Left cardiac atrium (tissue), 4 donors: ENCODE data around the gene CHMP3. TPM values are rescaled to one million over a fixed set of nuclear protein-coding genes. Genes with fewer than 3 reads are reported as not detected.
"Not testable (repeated sequence)": the region's sequence is repeated elsewhere in the genome, so short reads cannot be mapped to it uniquely, and the experiment has no call there.

Source experiments
- ATAC-seq, 2 donors: fragments of 200-7000 bp; cut with Tn5 transposase; one replicate each; pipeline ENCODE4 v1.9.1; 2020; ENCODE audit warnings: mild to moderate bottlenecking in 2 of 2, moderate library complexity in 2 of 2
- DNase-seq: peaks from one replicate; pipeline ENCODE4 v3.0.0-alpha.2; 2020
- intact Hi-C, 2 donors: fragments of 100-400 bp; cut with DNase I; formaldehyde crosslinking; loops; one replicate each; pipeline versions ENCODE4 v1.14.1 to v1.15.1; 2022 to 2023
- total RNA-seq, 2 donors: library from RNA; stranded (reverse); fragmentation: NEBNext Ultra II Directional; extraction: Animal tissue kit (Norgen Biotek cat#: 25700); gene quantifications; one replicate each; pipeline ENCODE4 v1.2.1, GENCODE V29; 2021
- donor health status: DM: no; HTN: yes; CAD: no.
- donor health status: DM: no; HTN: yes; CAD: no; lungs with severe emphysema.
- donor health status: DM: yes; HTN: yes; CAD: no.
- donor health status: Dilated cardiomyopathy.

The CHMP3 gene
- total RNA-seq, 2 donors from 2014 or later: 146 to 152 TPM

GRCh38 chr2:86556508-86556907 is 6.7 kb downstream of the CHMP3 start:
- intact Hi-C loops: no loop called here
- ATAC-seq: no peak
- DNase-seq: no peak

DNA sequence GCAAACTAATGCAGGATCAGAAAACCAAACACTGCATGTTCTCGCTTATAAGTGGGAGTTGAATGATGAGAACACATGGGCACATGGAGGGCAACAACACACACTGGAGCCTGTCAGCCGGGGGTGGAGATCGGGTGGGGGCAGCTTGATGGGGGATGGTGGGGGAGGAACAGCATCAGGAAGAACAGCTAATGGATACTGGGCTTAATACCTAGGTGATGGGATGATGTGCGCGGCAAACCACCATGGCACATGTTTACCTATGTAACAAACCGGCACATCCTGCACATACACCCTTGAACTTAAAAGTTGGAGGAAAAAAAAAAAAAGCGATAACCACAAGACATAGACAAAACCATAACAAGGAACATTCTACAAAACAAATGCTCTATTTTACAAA is 10.4 kb downstream of the CHMP3 start:
- ATAC-seq (no peak), DNase-seq (no peak)
- intact Hi-C loops: no loop called here

GRCh38 chr2:86549963-86550725 is 13.1 kb downstream of the CHMP3 start:
- DNase-seq, ATAC-seq, intact Hi-C loops: not testable (repeated sequence)

DNA sequence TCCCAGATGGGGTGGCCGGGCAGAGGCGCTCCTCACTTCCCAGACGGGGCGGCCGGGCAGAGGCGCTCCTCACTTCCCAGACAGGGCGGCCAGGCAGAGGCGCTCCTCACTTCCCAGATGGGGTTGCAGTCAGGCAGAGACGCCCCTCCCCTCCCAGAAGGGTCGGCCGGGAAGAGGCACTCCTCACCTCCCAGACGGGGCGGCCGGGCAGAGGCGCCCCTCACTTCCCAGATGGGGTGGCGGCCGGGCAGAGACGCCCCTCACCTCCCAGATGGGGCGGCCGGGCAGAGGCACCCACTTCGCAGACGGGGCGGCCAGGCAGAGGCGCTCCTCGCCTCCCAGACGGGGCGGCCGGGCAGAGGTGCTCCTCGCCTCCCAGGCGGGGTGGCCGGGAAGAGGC is 13.8 kb downstream of the CHMP3 start:
- intact Hi-C loops, ATAC-seq, DNase-seq: not testable (repeated sequence)

DNA sequence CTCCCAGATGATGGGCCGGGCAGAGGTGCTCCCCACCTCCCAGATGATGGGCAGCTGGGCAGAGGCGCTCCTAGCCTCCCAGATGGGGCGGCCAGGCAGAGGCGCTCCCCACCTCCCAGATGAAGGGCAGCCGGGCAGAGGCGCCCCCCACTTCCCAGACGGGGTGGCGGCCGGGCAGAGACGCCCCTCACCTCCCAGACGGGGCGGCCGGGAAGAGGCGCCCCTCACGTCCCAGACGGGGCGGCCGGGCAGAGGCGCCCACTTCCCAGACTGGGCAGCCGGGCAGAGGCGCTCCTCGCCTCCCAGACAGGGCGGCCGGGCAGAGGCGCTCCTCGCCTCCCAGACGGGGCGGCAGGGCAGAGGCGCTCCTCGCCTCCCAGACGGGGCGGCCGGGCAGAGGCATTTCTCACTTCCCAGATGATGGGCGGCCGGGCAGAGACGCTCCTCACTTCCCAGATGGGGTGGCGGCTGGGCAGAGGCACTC is 14.3 kb downstream of the CHMP3 start:
- DNase-seq, ATAC-seq, intact Hi-C loops: not testable (repeated sequence)

GRCh38 chr2:86548165-86548912 is 14.9 kb downstream of the CHMP3 start:
- ATAC-seq, intact Hi-C loops: not testable (repeated sequence)

GRCh38 chr2:86545296-86545924 is 17.8 kb downstream of the CHMP3 start:
- intact Hi-C loops, DNase-seq, ATAC-seq: not testable (repeated sequence)

More at GRCh38 chr2:86548165-86548912, 14.9 kb downstream of the CHMP3 start:
- DNase-seq: not testable (repeated sequence)

DNA sequence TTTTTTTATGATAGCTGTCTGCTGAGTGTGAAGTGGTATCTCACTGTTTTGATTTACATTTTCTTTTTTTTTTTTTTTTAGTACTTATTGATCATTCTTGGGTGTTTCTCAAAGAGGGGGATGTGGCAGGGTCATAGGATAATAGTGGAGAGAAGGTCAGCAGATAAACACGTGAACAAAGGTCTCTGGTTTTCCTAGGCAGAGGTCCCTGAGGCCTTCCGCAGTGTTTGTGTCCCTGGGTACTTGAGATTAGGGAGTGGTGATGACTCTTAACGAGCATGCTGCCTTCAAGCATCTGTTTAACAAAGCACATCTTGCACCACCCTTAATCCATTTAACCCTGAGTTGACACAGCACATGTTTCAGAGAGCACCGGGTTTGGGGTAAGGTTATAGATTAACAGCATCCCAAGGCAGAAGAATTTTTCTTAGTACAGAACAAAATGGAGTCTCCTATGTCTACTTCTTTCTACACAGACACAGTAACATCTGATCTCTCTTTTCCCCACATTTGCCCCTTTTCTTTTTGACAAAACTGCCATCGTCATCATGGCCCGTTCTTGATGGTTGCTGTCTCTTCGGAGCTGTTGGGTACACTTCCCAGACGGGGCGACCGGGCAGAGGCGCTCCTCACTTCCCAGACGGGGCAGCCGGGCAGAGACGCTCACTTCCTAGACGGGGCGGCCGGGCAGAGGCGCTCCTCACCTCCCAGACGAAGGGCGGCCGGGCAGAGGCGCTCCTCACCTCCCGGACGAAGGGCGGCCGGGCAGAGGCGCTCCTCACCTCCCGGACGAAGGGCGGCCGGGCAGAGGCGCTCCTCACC is 18.8 kb downstream of the CHMP3 start:
- DNase-seq, ATAC-seq, intact Hi-C loops: not testable (repeated sequence)

DNA sequence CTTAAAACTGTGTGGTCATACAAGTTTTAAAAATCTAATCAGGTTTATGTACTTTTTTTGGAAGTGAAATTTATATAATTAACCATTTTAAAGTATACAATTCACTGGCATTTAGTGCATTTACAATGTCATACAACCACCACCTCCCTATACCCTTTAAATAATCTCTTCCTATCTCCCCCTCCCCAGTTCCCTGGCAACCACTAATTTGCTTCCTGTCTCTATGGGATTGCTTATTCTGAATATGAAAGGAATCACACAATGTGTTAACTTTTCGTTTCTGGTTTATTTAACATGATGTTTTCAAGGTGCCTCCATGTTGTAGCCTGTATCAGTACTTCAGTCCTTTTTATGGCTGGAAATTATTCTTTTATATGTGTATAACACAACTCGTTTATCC is 19.4 kb downstream of the CHMP3 start:
- intact Hi-C loops: no loop called here
- ATAC-seq (no peak), DNase-seq (no peak)

- intact Hi-C loops: no loop called here
- DNase-seq: no peak
- ATAC-seq: no peak
These were observed 19.9 kb downstream of the CHMP3 start for GRCh38 chr2:86543335-86543734.

DNA sequence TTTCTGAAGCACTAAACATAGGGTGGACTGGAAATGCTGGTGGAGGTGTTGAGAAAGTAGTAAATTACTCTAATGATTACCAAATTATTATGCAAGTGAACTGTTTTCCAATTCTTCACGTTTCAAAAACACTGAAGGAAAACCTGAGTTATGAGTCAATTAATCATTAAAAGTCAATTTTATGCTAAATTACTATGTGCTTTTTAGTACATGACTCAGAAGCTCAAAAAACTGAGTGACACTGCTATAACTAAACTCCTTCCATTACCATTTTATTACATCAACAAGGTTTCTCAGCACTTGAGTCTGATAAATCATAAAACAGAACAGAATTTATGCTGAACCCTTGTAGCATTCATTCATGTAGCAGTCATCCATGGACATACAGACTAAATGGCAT is 20.4 kb downstream of the CHMP3 start:
- DNase-seq (no peak), ATAC-seq (peak in 1 of 2 donors; percentile 27)
- intact Hi-C loops: no loop called here

DNA sequence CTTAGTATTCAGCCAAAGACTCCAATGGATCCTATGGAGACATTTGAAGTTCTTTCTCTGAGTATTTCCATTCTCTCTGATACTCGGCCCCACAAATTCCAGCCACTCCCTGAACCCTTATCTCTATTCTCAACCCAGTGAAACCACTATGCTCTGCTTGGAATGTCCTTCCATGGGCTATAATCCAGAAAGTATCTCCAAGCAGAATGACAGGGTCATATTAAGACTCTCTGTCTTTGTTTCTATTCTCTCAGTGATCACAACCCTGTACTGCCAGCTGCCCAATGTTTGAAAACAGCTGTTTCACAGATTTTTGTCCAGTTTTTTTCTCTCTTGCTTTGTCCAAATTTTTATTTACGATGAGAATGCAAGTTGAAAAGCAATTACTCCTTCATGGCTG is 21.9 kb downstream of the CHMP3 start:
- ATAC-seq (peak; percentile 8 to 69), DNase-seq (no peak)
- intact Hi-C loops: no loop called here

- ATAC-seq: no peak
- intact Hi-C loops: no loop called here
- DNase-seq: no peak
These were observed 29.7 kb downstream of the CHMP3 start for GRCh38 chr2:86533589-86533988.

- ATAC-seq (no peak), DNase-seq (no peak)
- intact Hi-C loops: no loop called here
These were observed 37.6 kb downstream of the CHMP3 start for GRCh38 chr2:86525421-86526340.

- DNase-seq (no peak), ATAC-seq (no peak)
- intact Hi-C loops: no loop called here
These were observed 39.8 kb downstream of the CHMP3 start for GRCh38 chr2:86523491-86523890.

- DNase-seq: no peak
- no peak for ATAC-seq
- intact Hi-C loops: no loop called here
These were observed 40.5 kb downstream of the CHMP3 start for GRCh38 chr2:86522711-86523110.

DNA sequence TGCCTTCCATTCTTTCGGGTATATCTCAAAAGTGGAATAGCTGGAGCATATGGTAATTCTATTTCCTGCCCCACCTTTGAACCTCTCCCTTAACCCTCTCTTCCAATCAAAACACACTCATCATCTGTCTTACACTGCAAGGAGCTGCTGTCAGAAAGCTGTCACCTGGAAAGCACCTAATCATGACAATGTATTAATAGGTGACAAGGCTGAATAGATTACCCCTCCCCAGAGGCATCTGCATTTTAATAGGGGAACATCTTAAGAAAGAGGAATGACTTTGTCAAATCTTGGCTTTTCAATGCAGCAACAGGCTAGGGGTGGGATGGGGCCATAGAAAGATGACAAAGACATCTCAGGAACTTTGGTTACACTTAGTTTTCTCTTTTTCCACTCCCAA is 41.3 kb downstream of the CHMP3 start:
- intact Hi-C loops: no loop called here
- ATAC-seq (no peak), DNase-seq (no peak)

DNA sequence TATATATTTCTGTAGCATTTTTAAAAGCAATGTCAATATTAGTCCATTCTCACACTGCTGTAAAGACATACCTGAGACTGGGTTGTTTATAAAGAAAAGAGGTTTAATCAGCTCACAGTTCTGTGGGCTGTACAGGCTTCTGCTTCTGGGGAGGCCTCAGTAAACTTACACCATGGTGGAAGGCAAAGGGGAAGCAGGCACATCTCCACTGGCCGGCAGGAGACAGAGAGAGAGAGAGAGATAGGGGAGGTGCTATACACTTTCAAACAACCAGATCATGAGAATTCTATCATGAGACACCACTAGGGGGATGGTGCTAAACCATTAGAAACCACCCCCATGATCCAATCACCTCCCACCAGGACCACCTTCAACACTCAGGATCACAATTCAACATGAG is 43.1 kb downstream of the CHMP3 start:
- no peak for ATAC-seq
- intact Hi-C loops: no loop called here
- DNase-seq: no peak
